Stimulated activated CD8-positive, alpha-beta memory T cell treated with anti-CD3 and anti-CD28 coated beads, Interleukin-15, amount 100 ng/mL, for 24 hours (primary cell): ENCODE data around the gene AOAH.

Experiments used
- DNase-seq: peaks from one replicate; pipeline ENCODE4 v3.0.0-alpha.2; 2020; ENCODE audit warnings: low read depth

Gene AOAH

GRCh38 chr7:36690514-36691187, 33.6 kb downstream of the AOAH start:
- no peak for DNase-seq

GRCh38 chr7:36690041-36690440, 34.3 kb downstream of the AOAH start:
- no peak for DNase-seq

DNA sequence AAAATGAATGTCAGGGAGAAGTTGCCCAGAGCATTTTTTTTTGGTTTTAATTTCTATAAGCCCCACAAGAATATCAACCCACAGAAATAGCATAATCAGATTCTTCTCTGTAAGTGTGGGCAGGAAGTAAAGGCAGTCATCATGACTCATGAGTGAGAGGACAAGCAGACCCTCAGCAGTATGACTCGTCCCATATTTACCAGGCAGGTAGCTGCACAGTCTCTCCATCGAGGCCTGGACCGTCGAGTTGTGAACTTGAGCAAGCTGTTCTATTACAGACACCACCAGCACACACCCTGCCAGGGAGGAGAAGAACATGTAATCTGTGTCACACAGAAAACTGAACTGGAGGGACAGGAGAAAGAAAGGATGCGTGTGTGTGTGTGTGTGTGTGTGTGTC, 37.8 kb downstream of the AOAH start:
- DNase-seq: no peak

DNA sequence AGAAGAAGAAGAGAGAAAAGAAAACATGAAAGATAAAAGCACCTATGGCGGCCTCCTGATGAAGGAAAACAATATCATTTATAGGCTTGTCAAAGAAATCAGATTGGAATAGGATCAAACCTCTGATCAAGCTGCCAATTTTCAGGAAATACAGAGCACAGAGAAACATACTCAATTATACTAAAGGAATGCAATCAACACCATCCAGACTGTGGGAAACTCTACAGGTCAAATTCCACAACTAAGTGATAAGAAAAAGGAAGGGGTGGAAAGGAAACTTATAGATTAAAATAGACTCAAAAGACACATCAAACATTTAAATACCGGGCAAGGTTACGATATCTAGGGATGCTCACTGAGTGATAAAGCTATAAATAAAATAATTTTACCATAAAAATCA, 39.3 kb downstream of the AOAH start:
- DNase-seq: no peak

GRCh38 chr7:36683695-36684357, 40.5 kb downstream of the AOAH start:
- no peak for DNase-seq

GRCh38 chr7:36683111-36683510, 41.2 kb downstream of the AOAH start:
- DNase-seq: no peak

DNA sequence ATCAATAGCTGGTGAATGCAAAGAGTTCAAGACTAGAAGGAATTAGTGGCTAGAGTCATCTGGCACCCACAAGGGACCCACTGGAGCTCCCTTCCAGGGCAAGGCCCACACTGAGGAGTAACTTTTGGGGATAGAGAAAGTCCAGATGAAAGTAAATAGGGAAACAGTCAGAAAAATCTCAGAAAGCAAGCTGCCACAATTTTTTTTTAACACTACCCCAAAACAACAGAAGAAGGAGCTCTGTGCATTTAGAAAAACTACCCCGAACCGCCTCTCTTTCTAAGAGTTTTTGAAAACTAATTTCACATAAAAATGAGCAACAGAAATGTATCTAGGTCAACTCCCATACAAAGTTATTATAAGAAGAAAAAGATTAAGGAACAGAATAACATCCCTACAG, 42.2 kb downstream of the AOAH start:
- no peak for DNase-seq

DNA sequence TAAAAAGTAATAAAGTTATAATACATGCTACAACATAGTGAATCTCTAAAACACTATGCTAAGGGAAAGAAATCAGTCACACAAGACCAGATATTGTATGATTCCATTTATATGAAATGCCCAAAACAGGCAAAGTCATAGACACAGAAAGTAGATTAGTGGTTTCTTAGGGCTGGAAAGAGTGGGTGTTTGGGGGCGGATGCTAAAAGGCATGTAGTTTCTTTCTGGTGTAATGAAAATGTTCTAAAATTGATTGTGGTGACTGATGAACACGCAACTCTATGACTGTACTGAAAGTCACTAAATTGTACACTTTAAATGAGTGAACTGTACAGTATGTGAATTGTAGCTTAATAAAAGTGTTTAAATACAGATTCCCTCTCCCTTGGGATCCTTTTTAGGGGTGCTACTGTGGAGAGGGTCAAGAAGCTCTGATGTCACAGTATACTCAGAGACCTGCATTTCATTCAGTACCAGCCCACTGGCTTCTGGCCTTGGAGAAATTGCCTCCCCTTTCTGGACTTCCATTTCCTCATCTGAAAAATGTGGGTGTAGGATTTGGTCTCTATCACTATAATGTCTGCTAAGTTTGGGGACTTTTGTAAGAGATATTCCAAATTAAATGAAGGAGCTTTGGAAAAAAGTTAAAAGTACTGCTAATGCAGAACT, 46.4 kb downstream of the AOAH start:
- DNase-seq: no peak

- no peak for DNase-seq
These were observed 50.6 kb downstream of the AOAH start for GRCh38 chr7:36673703-36674102.

GRCh38 chr7:36671432-36671829, 52.9 kb downstream of the AOAH start:
- no peak for DNase-seq

DNA sequence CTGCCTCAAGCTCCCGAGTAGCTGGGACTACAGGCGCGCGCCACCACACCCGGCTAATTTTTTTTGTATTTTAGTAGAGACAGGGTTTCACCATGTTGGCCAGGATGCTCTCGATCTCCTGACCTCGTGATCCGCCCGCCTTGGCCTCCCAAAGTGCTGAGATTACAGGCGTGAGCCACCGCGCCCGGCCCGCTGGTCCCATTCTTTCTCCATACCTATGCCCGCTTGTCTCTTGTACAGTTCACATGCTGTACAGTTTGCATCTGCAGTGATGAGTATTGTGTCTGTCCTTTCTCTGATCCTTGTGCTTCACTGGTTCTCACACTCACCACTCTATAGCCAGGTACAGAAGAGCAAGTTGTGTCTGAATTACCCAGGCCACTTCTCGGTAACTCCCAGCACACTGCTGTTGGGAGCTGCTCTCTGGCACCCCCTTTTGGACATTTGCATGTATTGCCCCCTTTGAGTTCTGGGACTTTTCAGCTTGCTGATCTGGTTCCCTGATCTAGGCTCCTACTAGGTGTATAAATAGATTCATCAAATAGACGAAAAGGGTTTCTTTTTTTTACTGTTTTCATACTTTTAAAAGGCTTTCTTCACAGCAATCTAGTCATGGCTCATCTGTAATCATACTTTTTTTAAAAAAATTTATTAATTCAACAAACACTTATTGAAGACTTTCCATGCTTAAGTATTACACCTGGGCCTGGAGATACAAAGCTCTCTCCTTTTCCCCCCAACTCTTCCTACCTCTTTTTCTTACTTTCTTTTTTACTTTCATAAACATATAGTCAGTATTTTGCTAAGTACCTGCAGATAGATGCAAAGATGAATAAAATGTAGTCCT, 53.5 kb downstream of the AOAH start:
- DNase-seq: no peak

- DNase-seq: no peak
These were observed 55.5 kb downstream of the AOAH start for GRCh38 chr7:36668750-36669149.

- DNase-seq: no peak
These were observed 56.2 kb downstream of the AOAH start for GRCh38 chr7:36668080-36668479.

GRCh38 chr7:36667007-36667745, 57.1 kb downstream of the AOAH start:
- no peak for DNase-seq

GRCh38 chr7:36663481-36663880, 60.8 kb downstream of the AOAH start:
- DNase-seq: no peak

- no peak for DNase-seq
These were observed 63.0 kb downstream of the AOAH start for GRCh38 chr7:36661135-36661840.

GRCh38 chr7:36659638-36660341, 64.5 kb downstream of the AOAH start:
- no peak for DNase-seq

DNA sequence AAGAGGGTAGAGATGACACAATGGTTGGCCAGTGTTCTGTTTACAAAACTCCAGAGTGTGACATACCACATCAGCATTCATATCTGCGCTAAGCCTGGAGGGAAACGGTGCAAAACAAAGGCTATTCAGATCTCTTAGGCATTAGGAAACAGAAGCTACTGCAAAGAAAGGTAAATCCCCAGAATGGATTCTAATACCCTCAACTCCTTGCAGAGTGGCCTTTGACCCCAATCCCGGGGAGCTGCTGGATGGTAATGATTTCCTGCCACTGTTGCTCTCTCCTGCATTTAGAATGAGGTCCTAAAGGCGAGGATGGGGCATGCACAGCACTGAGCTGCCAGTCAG, 65.2 kb downstream of the AOAH start:
- no peak for DNase-seq

DNA sequence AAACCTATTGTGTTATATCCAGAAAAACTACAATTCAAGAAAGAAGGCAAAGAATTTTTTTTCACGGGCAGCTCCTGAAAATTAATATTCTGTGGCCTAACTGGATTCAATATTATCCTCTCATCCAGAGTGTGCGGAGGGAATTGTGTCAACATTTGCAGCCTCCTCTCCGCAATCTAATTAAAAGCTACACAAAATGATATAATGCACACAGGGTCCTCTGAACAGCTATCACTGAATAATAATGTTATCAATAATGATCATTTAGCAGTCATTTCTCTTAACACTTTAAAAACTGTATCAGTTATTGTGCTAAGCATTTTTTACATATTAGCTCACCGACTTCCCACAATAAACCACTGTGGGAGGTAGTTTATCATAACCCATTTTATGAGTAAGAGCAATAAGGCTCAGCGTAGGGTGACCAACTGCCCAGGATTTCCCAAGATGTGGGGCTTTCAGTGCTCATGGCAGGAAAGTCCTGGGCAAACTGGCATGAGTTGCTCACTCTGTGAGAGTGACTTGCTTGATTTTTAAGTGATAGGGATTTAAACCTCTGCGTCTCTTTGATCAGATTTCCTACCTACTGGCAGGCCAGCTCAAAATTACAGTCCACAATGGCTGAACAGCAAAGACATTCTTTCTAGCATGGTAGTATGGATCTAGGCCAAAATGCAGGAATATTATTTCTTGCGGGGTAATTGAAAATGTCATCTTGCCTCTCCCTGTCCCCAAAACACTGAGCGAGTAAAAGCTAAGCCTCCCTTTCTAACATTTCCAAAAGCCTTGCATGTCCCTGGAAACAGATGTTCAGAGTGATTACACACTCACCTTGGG, 65.7 kb downstream of the AOAH start:
- no peak for DNase-seq
